D721Med (cell line): ENCODE data around the gene ECE2.

Experiments used
- DNase-seq: peaks from one replicate; pipeline ENCODE4 v3.0.0; 2011; ENCODE audit warnings: low spot score; ENCODE audit not compliant: insufficient read length
- FAIRE-seq: peaks from 2 replicates; lab custom pipeline; 2011; peaks lifted over from hg19 to GRCh38; lab: Jason Lieb, UNC
- CTCF ChIP-seq: IDR thresholded peaks from 2 replicates; pipeline ENCODE4 v1.5.1; 2012; ENCODE audit warnings: mild to moderate bottlenecking, control low read depth; ENCODE audit not compliant: insufficient read depth; ENCODE audit errors: missing control alignments

The ECE2 gene

GRCh38 chr3:184305577-184305976, 29.8 kb downstream of the ECE2 start:
- no peak for FAIRE-seq
- DNase-seq: no peak
- peak; percentile 25 for TF ChIP-seq CTCF

GRCh38 chr3:184306341-184306972, 30.6 kb downstream of the ECE2 start:
- DNase-seq (no peak), FAIRE-seq (no peak)
- TF ChIP-seq CTCF: no peak

GRCh38 chr3:184307915-184308314, 32.1 kb downstream of the ECE2 start:
- no peak for TF ChIP-seq CTCF
- DNase-seq (no peak), FAIRE-seq (no peak)

- no peak for FAIRE-seq
- no peak for DNase-seq
- no peak for TF ChIP-seq CTCF
Observed at GRCh38 chr3:184308744-184309143, 32.9 kb downstream of the ECE2 start.

- FAIRE-seq: no peak
- DNase-seq: no peak
- no peak for TF ChIP-seq CTCF
Observed at GRCh38 chr3:184311633-184312032, 35.8 kb downstream of the ECE2 start.

- DNase-seq: peak; percentile 95
- FAIRE-seq: no peak
- TF ChIP-seq CTCF: no peak
Observed at GRCh38 chr3:184314363-184314699, 38.5 kb downstream of the ECE2 start, which contains the start of gene EIF4G1. Gene EIF4G1 (plus strand): TSS chr3:184314606. CDS start chr3:184315797, 1,191 bp downstream.

- DNase-seq (no peak), FAIRE-seq (no peak)
- TF ChIP-seq CTCF: no peak
Observed at GRCh38 chr3:184314700-184315542, 39.1 kb downstream of the ECE2 start.
